Heart left ventricle (tissue), 16 donors: ENCODE data around the gene EYS. TPM values are rescaled to one million over a fixed set of nuclear protein-coding genes. Genes with fewer than 3 reads are reported as not detected.

Experiments
- ATAC-seq, 4 donors: fragments of 200-7000 bp; cut with Tn5 transposase; one replicate each; pipeline ENCODE4 v1.9.1; 2020 to 2022; ENCODE audit warnings: moderate library complexity in 4 of 4, mild to moderate bottlenecking in 3 of 4, moderate number of reproducible peaks in 1 of 4
- DNase-seq, 5 donors: peaks; one replicate each; pipeline ENCODE4 v3.0.0-alpha.2; 2020
- H3K27ac ChIP-seq, 12 donors: fragments of 200-600 bp; sonication (generic) in 4 of 12; one replicate each; pipeline versions ENCODE4 v1.5.0 to v1.8.0; 2016 to 2022; ENCODE audit warnings: mild to moderate bottlenecking in 2 of 12
- H3K27me3 ChIP-seq, 9 donors: fragments of 200-600 bp; sonication (generic) in 2 of 9; one replicate each; pipeline versions ENCODE4 v1.5.1 to v1.8.0; 2016 to 2022; ENCODE audit warnings: mild to moderate bottlenecking in 3 of 9
- H3K36me3 ChIP-seq, 9 donors: fragments of 200-600 bp; sonication (generic) in 2 of 9; one replicate each; pipeline versions ENCODE4 v1.5.0 to v1.8.0; 2018 to 2022; ENCODE audit warnings: mild to moderate bottlenecking in 2 of 9
- H3K4me1 ChIP-seq, 12 donors: fragments of 200-600 bp; sonication (generic) in 4 of 12; one replicate each; pipeline versions ENCODE4 v1.5.0 to v1.8.0; 2016 to 2022; ENCODE audit warnings: mild to moderate bottlenecking in 3 of 12
- H3K4me3 ChIP-seq, 12 donors: fragments of 200-600 bp; sonication (generic) in 4 of 12; one replicate each; pipeline versions ENCODE4 v1.5.0 to v1.8.0; 2017 to 2022; ENCODE audit warnings: mild to moderate bottlenecking in 9 of 12, moderate library complexity in 4 of 12
- H3K9me3 ChIP-seq, 12 donors: fragments of 200-600 bp; sonication (generic) in 4 of 12; one replicate each; pipeline versions ENCODE4 v1.5.0 to v1.8.0; 2016 to 2022; ENCODE audit warnings: mild to moderate bottlenecking in 1 of 12
- POLR2A ChIP-seq, 2 donors: fragments of 450-650 bp; IDR thresholded peaks; one replicate each; pipeline ENCODE4 v1.6.1; 2017; ENCODE audit warnings: antibody characterized with exemption in 2 of 2, mild to moderate bottlenecking in 2 of 2, moderate library complexity in 2 of 2
- WGBS, 4 donors: extraction: QIAGEN DNeasy Blood & Tissue Kit in 2 of 4; methylation state at CpG; one replicate each; pipeline versions ENCODE4 v1.1.5 to v1.1.7; 2013 to 2018; 5-methylcytosine and 5-hydroxymethylcytosine counted together
- intact Hi-C, 10 donors: fragments of 100-400 bp; cut with DNase I; formaldehyde crosslinking; loops; one replicate each; pipeline versions ENCODE4 v1.11.1 to v1.14.2; 2022
- polyA plus RNA-seq, 2 donors: library from polyadenylated mRNA; stranded (reverse); fragments of 200-250 nt; gene quantifications; one replicate each; pipeline ENCODE4 v1.2.3, GENCODE V29; 2013
- total RNA-seq, 9 donors: library from RNA; depleted of rRNA in 2 of 9; stranded (reverse); fragments of >200 nt in 2 of 9; fragmentation: NEBNext Ultra II Directional in 3 of 9; extraction: Animal tissue kit (Norgen Biotek cat#: 25700) in 3 of 9; gene quantifications; one replicate each; pipeline versions ENCODE4 v1.1.0 to v1.2.4, GENCODE V29; 2016 to 2023
- TF ChIP-seq, protein P1 (sequence below), 12 donors: fragments of 200-600 bp; sonication (generic) in 4 of 12; IDR thresholded peaks; one replicate each; pipeline versions ENCODE4 v1.5.0 to v1.8.0; 2018 to 2022; ENCODE audit warnings: antibody characterized with exemption in 12 of 12, mild to moderate bottlenecking in 5 of 12
- donor health status: ischemic (EF 13 %, LVEDD 7.1; RV severe dilation, severe dysfunction).
- donor health status: healthy with polysubstance abuse.
- donor health status: DM: no; HTN: yes; CAD: no.
- donor health status: DM: no; HTN: no; CAD: no.
- donor health status: ischemic (EF 25% LVEDD 6.9; RV normal size, moderate dysfunction).
- donor health status: ischemic (EF 25% LVEDD 5.7; RV mildly dilated, moderate dysfunction).
- donor health status: healthy.
- donor health status: DM: yes; HTN: yes; CAD: no.
- donor health status: ischemic (EF 35%, LVEDD 5.7; RV mildly dilated, moderate dysfunction).
- donor health status: nonischemic (EF 11% LVEDD 7.7; RV severe dilation, severe dysfunction).
- donor health status: DM: yes; HTN: yes; CAD: no.
- donor health status: PGD.
- donor health status: ischemic (EF 29% LVEDD 5.4; RV normal size, mild dysfunction).
- donor health status: nonischemic (EF 23%, LVEDD 6.1; RV moderate dilation, normal function).

EYS gene
- total and polyA plus RNA-seq, 11 donors, result 0.07 to 0.27 (median 0.08) TPM; not detected in 8

DNA sequence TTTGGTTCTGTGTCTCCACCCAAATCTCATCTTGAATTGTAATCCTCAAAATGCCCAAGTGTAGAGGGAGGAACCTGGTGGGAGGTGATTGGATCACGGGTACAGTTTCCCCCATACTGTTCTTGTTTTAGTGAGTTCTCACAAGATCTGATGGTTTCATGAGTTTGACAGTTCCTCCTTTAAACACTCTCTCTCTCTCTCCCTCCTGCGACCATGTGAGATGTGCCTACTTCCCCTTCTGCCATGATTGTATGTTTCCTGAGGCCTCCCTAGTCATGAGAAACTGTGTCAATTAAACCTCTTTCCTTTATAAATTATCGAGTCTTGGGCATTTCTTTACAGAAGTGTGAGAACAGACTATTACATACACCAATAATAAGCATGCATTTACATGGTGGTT, 12.1 kb upstream of the EYS start:
- 72 to 81% (median 77%) methylated on average over 3 of the region's 3 CpGs for WGBS, 4 donors
- intact Hi-C loops, result no loop called here
- DNase-seq, result no peak
- no peak overlapping the region for H3K4me3 ChIP-seq
- H3K4me1 ChIP-seq, result no peaks in the 10 kb centered on the region
- TF ChIP-seq, protein P1, sequence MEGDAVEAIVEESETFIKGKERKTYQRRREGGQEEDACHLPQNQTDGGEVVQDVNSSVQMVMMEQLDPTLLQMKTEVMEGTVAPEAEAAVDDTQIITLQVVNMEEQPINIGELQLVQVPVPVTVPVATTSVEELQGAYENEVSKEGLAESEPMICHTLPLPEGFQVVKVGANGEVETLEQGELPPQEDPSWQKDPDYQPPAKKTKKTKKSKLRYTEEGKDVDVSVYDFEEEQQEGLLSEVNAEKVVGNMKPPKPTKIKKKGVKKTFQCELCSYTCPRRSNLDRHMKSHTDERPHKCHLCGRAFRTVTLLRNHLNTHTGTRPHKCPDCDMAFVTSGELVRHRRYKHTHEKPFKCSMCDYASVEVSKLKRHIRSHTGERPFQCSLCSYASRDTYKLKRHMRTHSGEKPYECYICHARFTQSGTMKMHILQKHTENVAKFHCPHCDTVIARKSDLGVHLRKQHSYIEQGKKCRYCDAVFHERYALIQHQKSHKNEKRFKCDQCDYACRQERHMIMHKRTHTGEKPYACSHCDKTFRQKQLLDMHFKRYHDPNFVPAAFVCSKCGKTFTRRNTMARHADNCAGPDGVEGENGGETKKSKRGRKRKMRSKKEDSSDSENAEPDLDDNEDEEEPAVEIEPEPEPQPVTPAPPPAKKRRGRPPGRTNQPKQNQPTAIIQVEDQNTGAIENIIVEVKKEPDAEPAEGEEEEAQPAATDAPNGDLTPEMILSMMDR (IDR thresholded peaks at IDR 0.05), result no peak
- TF ChIP-seq POLR2A (IDR thresholded peaks at IDR 0.05), result no peak
- H3K27me3 ChIP-seq, result no peaks in the 10 kb centered on the region
- no peaks in the 10 kb centered on the region for H3K36me3 ChIP-seq
- peaks cover 0 to 7% (median 0%) of the 10 kb centered on the region in 12 donors for H3K9me3 ChIP-seq
- no peak for ATAC-seq
- no peak overlapping the region for H3K27ac ChIP-seq

DNA sequence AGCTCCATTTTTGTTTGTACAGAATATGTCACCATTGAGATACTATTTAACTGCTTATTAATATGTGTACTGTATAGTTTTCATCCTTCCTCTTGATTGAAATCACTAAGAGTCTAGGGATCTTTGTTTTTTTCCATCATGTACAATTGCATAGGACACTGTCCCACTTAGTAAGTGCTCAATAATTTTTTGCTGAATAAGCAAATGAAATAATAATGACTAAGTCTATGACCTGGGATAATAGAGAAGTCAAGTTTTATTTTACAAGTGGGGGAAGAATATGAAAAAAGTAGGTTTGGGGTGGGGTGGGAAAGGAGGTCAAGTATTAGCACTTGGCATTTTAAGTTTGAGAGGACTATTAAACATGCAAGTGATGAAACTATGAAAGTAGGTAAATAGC, 4.5 kb upstream of the EYS start:
- Histone ChIP-seq H3K4me3 (no peak overlapping the region), H3K4me1 (no peaks in the 10 kb centered on the region), H3K27ac (no peak overlapping the region), H3K9me3 (no peaks in the 10 kb centered on the region), H3K27me3 (no peaks in the 10 kb centered on the region), H3K36me3 (no peaks in the 10 kb centered on the region)
- no peak for TF ChIP-seq POLR2A (IDR thresholded peaks at IDR 0.05)
- TF ChIP-seq, protein P1 (IDR thresholded peaks at IDR 0.05), result no peak
- intact Hi-C loops, result no loop called here
- ATAC-seq (no peak), DNase-seq (no peak)

DNA sequence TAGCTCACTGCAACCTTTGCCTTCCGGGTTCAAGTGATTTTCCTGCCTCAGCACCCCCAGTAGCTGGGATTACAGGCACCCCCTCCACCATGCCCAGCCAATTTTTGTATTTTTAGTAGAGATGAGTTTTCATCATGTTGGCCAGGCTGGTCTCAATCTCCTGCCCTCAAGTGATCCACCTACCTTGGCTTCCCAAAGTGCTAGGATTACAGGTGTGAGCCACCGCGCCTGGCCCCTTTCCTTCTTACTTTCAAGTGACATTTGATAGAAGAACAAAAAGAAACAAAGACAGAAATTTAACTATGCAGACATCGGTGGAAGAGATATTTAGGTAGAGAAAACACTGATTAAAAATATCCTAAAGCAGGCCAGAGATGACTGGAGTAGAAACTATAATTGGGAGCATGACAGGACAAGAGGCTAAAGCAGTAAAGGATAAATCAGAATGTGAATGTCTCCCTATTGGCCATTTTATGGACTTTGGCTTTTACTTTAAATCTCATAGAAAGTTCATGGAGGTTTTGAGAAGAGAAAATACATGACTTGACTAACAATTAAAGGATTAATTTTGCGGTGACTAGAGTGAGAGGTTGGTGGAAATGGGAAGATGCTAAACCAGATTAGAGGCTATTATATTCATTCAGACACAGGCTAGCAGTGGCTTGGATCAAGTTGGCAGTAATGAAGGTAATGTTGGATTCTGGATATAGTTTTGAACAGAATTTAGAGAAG, 2.2 kb upstream of the EYS start:
- no peaks in the 10 kb centered on the region for H3K27me3 ChIP-seq
- DNase-seq (no peak), ATAC-seq (no peak)
- intact Hi-C loops, result no loop called here
- H3K36me3 ChIP-seq, result no peaks in the 10 kb centered on the region
- TF ChIP-seq, protein P1 (IDR thresholded peaks at IDR 0.05), result no peak
- TF ChIP-seq POLR2A (IDR thresholded peaks at IDR 0.05), result no peak
- no peaks in the 10 kb centered on the region for H3K9me3 ChIP-seq
- 95 to 98% (median 96%) methylated on average over 5 of the region's 5 CpGs for WGBS, 4 donors
- no peak overlapping the region for H3K4me3 ChIP-seq
- no peak overlapping the region for H3K27ac ChIP-seq
- H3K4me1 ChIP-seq, result no peaks in the 10 kb centered on the region

DNA sequence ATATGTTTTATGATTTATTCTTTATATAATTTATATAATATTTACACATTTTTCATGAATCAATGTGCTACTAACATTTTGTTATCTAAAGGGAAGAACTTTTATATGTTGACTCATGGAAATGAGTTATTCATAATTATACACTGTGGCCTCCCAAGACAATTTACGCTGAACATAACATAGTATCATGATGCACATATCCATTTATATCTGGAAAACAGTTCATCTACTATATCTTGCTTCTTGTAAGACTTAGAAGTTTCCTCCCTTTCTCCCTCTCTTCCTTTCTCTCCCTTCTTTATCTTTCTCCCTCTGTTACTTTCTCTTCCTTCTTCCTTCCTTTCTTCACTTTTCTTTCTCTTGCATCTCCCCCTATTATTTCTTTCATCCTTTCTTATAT, 1.1 kb upstream of the EYS start:
- Histone ChIP-seq H3K4me3 (no peak overlapping the region), H3K27ac (no peak overlapping the region), H3K9me3 (no peaks in the 10 kb centered on the region), H3K27me3 (no peaks in the 10 kb centered on the region), H3K36me3 (no peaks in the 10 kb centered on the region), H3K4me1 (no peaks in the 10 kb centered on the region)
- TF ChIP-seq, protein P1 (IDR thresholded peaks at IDR 0.05), result no peak
- no peak for TF ChIP-seq POLR2A (IDR thresholded peaks at IDR 0.05)
- intact Hi-C loops, result no loop called here
- DNase-seq, result no peak
- WGBS, 4 donors, result 85 to 96% (median 90%) methylated on average over 1 of the region's 1 CpG
- no peak for ATAC-seq
